NCI-H2227 (cell line): Measurements from ENCODE around the gene JARID2.

Experiments
- DNase-seq: peaks from one replicate; lab custom pipeline; 2025; ENCODE audit not compliant: unreplicated experiment; lab: John Stamatoyannopoulos, UW

JARID2 gene

GRCh38 chr6:15350386-15351083, 104.7 kb downstream of the JARID2 start:
- no peak for DNase-seq

GRCh38 chr6:15351631-15352030, 105.8 kb downstream of the JARID2 start:
- no peak for DNase-seq

- DNase-seq = no peak
These were observed 106.4 kb downstream of the JARID2 start for GRCh38 chr6:15352220-15352619.

GRCh38 chr6:15352845-15353244, 107.0 kb downstream of the JARID2 start:
- no peak for DNase-seq

GRCh38 chr6:15355683-15356099, 109.8 kb downstream of the JARID2 start:
- no peak for DNase-seq

- DNase-seq = no peak
These were observed 110.3 kb downstream of the JARID2 start for GRCh38 chr6:15356179-15356578.

GRCh38 chr6:15356937-15357336, 111.1 kb downstream of the JARID2 start:
- no peak for DNase-seq

GRCh38 chr6:15357782-15358181, 111.9 kb downstream of the JARID2 start:
- peak; percentile 53 for DNase-seq

- DNase-seq = no peak
These were observed 112.9 kb downstream of the JARID2 start for GRCh38 chr6:15358579-15359327.

- no peak for DNase-seq
These were observed 113.5 kb downstream of the JARID2 start for GRCh38 chr6:15359335-15359862.

- DNase-seq = no peak
These were observed 114.4 kb downstream of the JARID2 start for GRCh38 chr6:15360300-15360699.

- no peak for DNase-seq
These were observed 115.3 kb downstream of the JARID2 start for GRCh38 chr6:15361197-15361596.

GRCh38 chr6:15362274-15363160, 116.6 kb downstream of the JARID2 start:
- no peak for DNase-seq

- no peak for DNase-seq
These were observed 117.3 kb downstream of the JARID2 start for GRCh38 chr6:15363164-15363522.

GRCh38 chr6:15363523-15364400, 117.9 kb downstream of the JARID2 start:
- DNase-seq = no peak

- no peak for DNase-seq
These were observed 118.7 kb downstream of the JARID2 start for GRCh38 chr6:15364401-15365037.

GRCh38 chr6:15365273-15365687, 119.4 kb downstream of the JARID2 start:
- peak; percentile 90 for DNase-seq

- DNase-seq = no peak
These were observed 120.2 kb downstream of the JARID2 start for GRCh38 chr6:15366003-15366535.

- no peak for DNase-seq
These were observed 121.0 kb downstream of the JARID2 start for GRCh38 chr6:15366879-15367278.

- no peak for DNase-seq
These were observed 122.3 kb downstream of the JARID2 start for GRCh38 chr6:15368186-15368585.
